ENCODE results near the gene EXOC4.

DNA sequence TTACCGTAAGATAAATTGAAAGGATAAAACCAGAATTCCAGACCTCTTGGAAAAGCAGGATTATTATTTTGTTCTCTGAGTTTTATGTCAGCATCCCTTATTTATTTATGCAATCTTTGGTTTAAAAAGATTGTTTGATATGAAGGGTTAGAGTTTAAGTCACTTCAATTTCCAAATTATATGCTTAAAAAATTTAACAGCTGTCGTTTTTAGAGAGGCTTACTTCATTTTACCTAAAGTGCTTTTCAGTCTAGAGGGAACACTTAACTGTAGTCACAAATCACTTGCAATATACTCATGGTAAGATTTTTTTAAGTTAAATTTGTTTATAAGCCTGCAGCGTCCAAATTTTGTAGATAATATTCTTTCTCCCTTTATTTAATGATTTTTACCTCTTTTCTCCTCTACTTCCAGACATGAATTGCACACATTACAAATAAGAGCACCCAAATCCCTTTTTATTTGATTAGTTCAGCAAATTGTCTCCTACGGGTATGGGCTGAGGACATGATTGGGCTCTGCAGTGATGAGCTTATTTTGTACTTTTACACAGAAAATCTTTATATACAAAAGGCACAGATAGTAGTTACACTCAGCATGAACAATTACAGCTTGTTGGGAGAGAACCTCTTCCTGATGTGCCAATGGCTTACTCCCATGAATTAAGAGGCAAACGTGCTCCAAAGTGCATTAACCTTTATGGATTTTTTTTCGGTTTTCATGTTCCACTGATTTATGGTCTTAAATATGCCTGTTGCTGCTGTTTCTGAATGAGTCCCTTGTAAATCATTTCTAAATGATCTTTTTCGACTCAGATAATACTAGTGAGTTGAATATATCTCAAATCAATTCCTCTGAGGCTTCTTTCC is 555.0 kb downstream of the EXOC4 start:
- TF ChIP-seq, protein P1, sequence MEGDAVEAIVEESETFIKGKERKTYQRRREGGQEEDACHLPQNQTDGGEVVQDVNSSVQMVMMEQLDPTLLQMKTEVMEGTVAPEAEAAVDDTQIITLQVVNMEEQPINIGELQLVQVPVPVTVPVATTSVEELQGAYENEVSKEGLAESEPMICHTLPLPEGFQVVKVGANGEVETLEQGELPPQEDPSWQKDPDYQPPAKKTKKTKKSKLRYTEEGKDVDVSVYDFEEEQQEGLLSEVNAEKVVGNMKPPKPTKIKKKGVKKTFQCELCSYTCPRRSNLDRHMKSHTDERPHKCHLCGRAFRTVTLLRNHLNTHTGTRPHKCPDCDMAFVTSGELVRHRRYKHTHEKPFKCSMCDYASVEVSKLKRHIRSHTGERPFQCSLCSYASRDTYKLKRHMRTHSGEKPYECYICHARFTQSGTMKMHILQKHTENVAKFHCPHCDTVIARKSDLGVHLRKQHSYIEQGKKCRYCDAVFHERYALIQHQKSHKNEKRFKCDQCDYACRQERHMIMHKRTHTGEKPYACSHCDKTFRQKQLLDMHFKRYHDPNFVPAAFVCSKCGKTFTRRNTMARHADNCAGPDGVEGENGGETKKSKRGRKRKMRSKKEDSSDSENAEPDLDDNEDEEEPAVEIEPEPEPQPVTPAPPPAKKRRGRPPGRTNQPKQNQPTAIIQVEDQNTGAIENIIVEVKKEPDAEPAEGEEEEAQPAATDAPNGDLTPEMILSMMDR (tag by site-specific recombination; IDR thresholded peaks at IDR 0.05), result no peak
- TF ChIP-seq REPIN1 (tag by site-specific recombination; IDR thresholded peaks at IDR 0.05; ENCODE audit: low read depth), result no peak
- TF ChIP-seq, protein P2, sequence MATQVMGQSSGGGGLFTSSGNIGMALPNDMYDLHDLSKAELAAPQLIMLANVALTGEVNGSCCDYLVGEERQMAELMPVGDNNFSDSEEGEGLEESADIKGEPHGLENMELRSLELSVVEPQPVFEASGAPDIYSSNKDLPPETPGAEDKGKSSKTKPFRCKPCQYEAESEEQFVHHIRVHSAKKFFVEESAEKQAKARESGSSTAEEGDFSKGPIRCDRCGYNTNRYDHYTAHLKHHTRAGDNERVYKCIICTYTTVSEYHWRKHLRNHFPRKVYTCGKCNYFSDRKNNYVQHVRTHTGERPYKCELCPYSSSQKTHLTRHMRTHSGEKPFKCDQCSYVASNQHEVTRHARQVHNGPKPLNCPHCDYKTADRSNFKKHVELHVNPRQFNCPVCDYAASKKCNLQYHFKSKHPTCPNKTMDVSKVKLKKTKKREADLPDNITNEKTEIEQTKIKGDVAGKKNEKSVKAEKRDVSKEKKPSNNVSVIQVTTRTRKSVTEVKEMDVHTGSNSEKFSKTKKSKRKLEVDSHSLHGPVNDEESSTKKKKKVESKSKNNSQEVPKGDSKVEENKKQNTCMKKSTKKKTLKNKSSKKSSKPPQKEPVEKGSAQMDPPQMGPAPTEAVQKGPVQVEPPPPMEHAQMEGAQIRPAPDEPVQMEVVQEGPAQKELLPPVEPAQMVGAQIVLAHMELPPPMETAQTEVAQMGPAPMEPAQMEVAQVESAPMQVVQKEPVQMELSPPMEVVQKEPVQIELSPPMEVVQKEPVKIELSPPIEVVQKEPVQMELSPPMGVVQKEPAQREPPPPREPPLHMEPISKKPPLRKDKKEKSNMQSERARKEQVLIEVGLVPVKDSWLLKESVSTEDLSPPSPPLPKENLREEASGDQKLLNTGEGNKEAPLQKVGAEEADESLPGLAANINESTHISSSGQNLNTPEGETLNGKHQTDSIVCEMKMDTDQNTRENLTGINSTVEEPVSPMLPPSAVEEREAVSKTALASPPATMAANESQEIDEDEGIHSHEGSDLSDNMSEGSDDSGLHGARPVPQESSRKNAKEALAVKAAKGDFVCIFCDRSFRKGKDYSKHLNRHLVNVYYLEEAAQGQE (tag by site-specific recombination; IDR thresholded peaks at IDR 0.05), result no peak
- TF ChIP-seq, protein P3, sequence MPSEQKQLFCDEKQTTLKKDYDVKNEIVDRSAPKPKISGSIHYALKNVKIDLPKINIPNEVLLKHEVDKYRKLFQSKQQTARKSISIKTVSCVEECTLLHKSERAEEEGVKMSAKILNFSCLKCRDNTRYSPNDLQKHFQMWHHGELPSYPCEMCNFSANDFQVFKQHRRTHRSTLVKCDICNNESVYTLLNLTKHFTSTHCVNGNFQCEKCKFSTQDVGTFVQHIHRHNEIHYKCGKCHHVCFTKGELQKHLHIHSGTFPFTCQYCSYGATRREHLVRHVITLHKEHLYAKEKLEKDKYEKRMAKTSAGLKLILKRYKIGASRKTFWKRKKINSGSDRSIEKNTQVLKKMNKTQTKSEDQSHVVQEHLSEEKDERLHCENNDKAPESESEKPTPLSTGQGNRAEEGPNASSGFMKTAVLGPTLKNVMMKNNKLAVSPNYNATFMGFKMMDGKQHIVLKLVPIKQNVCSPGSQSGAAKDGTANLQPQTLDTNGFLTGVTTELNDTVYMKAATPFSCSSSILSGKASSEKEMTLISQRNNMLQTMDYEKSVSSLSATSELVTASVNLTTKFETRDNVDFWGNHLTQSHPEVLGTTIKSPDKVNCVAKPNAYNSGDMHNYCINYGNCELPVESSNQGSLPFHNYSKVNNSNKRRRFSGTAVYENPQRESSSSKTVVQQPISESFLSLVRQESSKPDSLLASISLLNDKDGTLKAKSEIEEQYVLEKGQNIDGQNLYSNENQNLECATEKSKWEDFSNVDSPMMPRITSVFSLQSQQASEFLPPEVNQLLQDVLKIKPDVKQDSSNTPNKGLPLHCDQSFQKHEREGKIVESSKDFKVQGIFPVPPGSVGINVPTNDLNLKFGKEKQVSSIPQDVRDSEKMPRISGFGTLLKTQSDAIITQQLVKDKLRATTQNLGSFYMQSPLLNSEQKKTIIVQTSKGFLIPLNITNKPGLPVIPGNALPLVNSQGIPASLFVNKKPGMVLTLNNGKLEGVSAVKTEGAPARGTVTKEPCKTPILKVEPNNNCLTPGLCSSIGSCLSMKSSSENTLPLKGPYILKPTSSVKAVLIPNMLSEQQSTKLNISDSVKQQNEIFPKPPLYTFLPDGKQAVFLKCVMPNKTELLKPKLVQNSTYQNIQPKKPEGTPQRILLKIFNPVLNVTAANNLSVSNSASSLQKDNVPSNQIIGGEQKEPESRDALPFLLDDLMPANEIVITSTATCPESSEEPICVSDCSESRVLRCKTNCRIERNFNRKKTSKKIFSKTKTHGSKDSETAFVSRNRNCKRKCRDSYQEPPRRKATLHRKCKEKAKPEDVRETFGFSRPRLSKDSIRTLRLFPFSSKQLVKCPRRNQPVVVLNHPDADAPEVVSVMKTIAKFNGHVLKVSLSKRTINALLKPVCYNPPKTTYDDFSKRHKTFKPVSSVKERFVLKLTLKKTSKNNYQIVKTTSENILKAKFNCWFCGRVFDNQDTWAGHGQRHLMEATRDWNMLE (tag by site-specific recombination; conservative IDR thresholded peaks at IDR 0.05; ENCODE audit: low read depth), result no peak
- no peak for TF ChIP-seq ZBTB7A (tag by site-specific recombination; IDR thresholded peaks at IDR 0.05; ENCODE audit: low read depth)
- TF ChIP-seq, protein P4, sequence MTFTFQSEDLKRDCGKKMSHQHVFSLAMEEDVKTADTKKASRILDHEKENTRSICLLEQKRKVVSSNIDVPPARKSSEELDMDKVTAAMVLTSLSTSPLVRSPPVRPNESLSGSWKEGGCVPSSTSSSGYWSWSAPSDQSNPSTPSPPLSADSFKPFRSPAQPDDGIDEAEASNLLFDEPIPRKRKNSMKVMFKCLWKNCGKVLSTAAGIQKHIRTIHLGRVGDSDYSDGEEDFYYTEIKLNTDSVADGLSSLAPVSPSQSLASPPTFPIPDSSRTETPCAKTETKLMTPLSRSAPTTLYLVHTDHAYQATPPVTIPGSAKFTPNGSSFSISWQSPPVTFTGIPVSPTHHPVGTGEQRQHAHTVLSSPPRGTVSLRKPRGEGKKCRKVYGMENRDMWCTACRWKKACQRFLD (tag by site-specific recombination; IDR thresholded peaks at IDR 0.05), result no peak
- TF ChIP-seq ZNF133 (tag by site-specific recombination; IDR thresholded peaks at IDR 0.05), result no peak
- TF ChIP-seq, protein P5, sequence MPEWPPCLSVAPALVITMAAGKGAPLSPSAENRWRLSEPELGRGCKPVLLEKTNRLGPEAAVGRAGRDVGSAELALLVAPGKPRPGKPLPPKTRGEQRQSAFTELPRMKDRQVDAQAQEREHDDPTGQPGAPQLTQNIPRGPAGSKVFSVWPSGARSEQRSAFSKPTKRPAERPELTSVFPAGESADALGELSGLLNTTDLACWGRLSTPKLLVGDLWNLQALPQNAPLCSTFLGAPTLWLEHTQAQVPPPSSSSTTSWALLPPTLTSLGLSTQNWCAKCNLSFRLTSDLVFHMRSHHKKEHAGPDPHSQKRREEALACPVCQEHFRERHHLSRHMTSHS (tag by site-specific recombination; IDR thresholded peaks at IDR 0.05), result no peak
- no peak for TF ChIP-seq ZNF121 (tag by site-specific recombination; IDR thresholded peaks at IDR 0.05)
- no peak for TF ChIP-seq ZNF776 (tag by site-specific recombination; IDR thresholded peaks at IDR 0.05; ENCODE audit: borderline replicate concordance)
